Choroid plexus epithelial cell (primary cell): ENCODE results near the gene TMEM240.
"Not testable (repeated sequence)": the region's sequence is repeated elsewhere in the genome, so short reads cannot be mapped to it uniquely, and the experiment has no call there.

Experiments used
- DNase-seq: peaks from one replicate; pipeline ENCODE4 v3.0.0-alpha.2; 2010; ENCODE audit warnings: low read depth
- H3K4me3 ChIP-seq: 2 replicates; pipeline ENCODE4 v1.5.1; 2011; ENCODE audit warnings: low read depth, mild to moderate bottlenecking, control low read depth, low read length, moderate library complexity
- CTCF ChIP-seq: conservative IDR thresholded peaks from 2 replicates; pipeline ENCODE4 v1.5.1; 2011; ENCODE audit warnings: low read depth, mild to moderate bottlenecking, control low read depth, inconsistent platforms, low read length, moderate library complexity

The TMEM240 gene

GRCh38 chr1:1531947-1532346 is 8.5 kb downstream of the TMEM240 start:
- no peak for TF ChIP-seq CTCF
- DNase-seq, result no peak
- no peak overlapping the region for H3K4me3 ChIP-seq

- no peak for TF ChIP-seq CTCF
- DNase-seq, result no peak
- no peak overlapping the region for H3K4me3 ChIP-seq
Observed at GRCh38 chr1:1529936-1530335, 10.5 kb downstream of the TMEM240 start.

- H3K4me3 ChIP-seq, result no peak overlapping the region
- no peak for DNase-seq
- TF ChIP-seq CTCF, result no peak
Observed at GRCh38 chr1:1529321-1529720, 11.1 kb downstream of the TMEM240 start.

GRCh38 chr1:1528301-1529267 is 11.8 kb downstream of the TMEM240 start:
- no peak overlapping the region for H3K4me3 ChIP-seq
- DNase-seq, result no peak
- no peak for TF ChIP-seq CTCF

GRCh38 chr1:1527092-1527816 is 13.2 kb downstream of the TMEM240 start:
- TF ChIP-seq CTCF, result no peak
- no peak for DNase-seq
- no peak overlapping the region for H3K4me3 ChIP-seq

- H3K4me3 ChIP-seq, DNase-seq: not testable (repeated sequence)
Observed at GRCh38 chr1:1526476-1526875, 13.9 kb downstream of the TMEM240 start.

- not testable (repeated sequence) for H3K4me3 ChIP-seq, DNase-seq
Observed at GRCh38 chr1:1524750-1525383, 15.6 kb downstream of the TMEM240 start.

- DNase-seq, H3K4me3 ChIP-seq: not testable (repeated sequence)
Observed at GRCh38 chr1:1523651-1524050, 16.8 kb downstream of the TMEM240 start.

- DNase-seq, H3K4me3 ChIP-seq: not testable (repeated sequence)
Observed at GRCh38 chr1:1523226-1523625, 17.2 kb downstream of the TMEM240 start.

GRCh38 chr1:1522536-1522935 is 17.9 kb downstream of the TMEM240 start:
- H3K4me3 ChIP-seq, DNase-seq: not testable (repeated sequence)
